Astrocyte (in vitro differentiated cells and primary cell): ENCODE measurements around the gene NANOGP8. TPM values are rescaled to one million over a fixed set of nuclear protein-coding genes. Genes with fewer than 3 reads are reported as not detected.

Source experiments
- DNase-seq: peaks from one replicate; pipeline ENCODE4 v3.0.0-alpha.2; 2010; ENCODE audit warnings: low read depth
- FAIRE-seq: peaks from 2 replicates; lab custom pipeline; 2011; peaks lifted over from hg19 to GRCh38; lab: Jason Lieb, UNC
- H2AFZ ChIP-seq: 2 replicates; pipeline ENCODE4 v1.6.0; 2012; ENCODE audit warnings: low read depth, low read length, inconsistent platforms
- H3K27ac ChIP-seq: 2 replicates; pipeline ENCODE4 v1.5.1; 2011; ENCODE audit warnings: low read depth, low read length, inconsistent platforms
- H3K27me3 ChIP-seq: 2 replicates; pipeline ENCODE4 v1.6.0; 2011; ENCODE audit warnings: low read length, inconsistent platforms; ENCODE audit not compliant: insufficient read depth
- H3K36me3 ChIP-seq: 2 replicates; pipeline ENCODE4 v1.5.1; 2011; ENCODE audit warnings: low read length, inconsistent platforms; ENCODE audit not compliant: insufficient read depth
- H3K4me1 ChIP-seq: 2 replicates; pipeline ENCODE4 v1.5.1; 2011; ENCODE audit warnings: low read length, inconsistent platforms; ENCODE audit not compliant: insufficient read depth
- H3K4me2 ChIP-seq: 2 replicates; pipeline ENCODE4 v1.6.0; 2012; ENCODE audit warnings: low read length, inconsistent platforms
- H3K4me3 ChIP-seq: 2 replicates; pipeline ENCODE4 v1.5.1; 2011; ENCODE audit warnings: low read depth, mild to moderate bottlenecking, low read length, inconsistent platforms; ENCODE audit not compliant: insufficient read depth
- H3K79me2 ChIP-seq: 2 replicates; pipeline ENCODE4 v1.6.0; 2012; ENCODE audit warnings: mild to moderate bottlenecking, low read length, inconsistent platforms; ENCODE audit not compliant: insufficient read depth
- H3K9ac ChIP-seq: 2 replicates; pipeline ENCODE4 v1.6.0; 2012; ENCODE audit warnings: mild to moderate bottlenecking, low read length, inconsistent platforms
- H3K9me3 ChIP-seq: 2 replicates; pipeline ENCODE4 v1.5.1; 2012; ENCODE audit warnings: low read depth, mild to moderate bottlenecking, low read length, inconsistent platforms; ENCODE audit not compliant: insufficient read depth
- H4K20me1 ChIP-seq: 2 replicates; pipeline ENCODE4 v1.6.0; 2012; ENCODE audit warnings: low read length, inconsistent platforms; ENCODE audit not compliant: insufficient read depth
- H3K27ac Mint-ChIP-seq: one replicate; pipeline ENCODE4 v1.8.0; 2021; ENCODE audit warnings: mild to moderate bottlenecking, mixed read lengths; ENCODE audit not compliant: unreplicated experiment
- H3K27me3 Mint-ChIP-seq: one replicate; pipeline ENCODE4 v1.8.0; 2021; ENCODE audit warnings: low read depth, mixed read lengths; ENCODE audit not compliant: unreplicated experiment
- H3K36me3 Mint-ChIP-seq: one replicate; pipeline ENCODE4 v1.8.0; 2021; ENCODE audit warnings: low read depth, mixed read lengths; ENCODE audit not compliant: unreplicated experiment
- H3K4me1 Mint-ChIP-seq: one replicate; pipeline ENCODE4 v1.8.0; 2021; ENCODE audit warnings: low read depth, mixed read lengths; ENCODE audit not compliant: unreplicated experiment
- H3K4me3 Mint-ChIP-seq: one replicate; pipeline ENCODE4 v1.8.0; 2021; ENCODE audit warnings: mild to moderate bottlenecking, moderate library complexity, mixed read lengths; ENCODE audit not compliant: unreplicated experiment
- H3K9me3 Mint-ChIP-seq: one replicate; pipeline ENCODE4 v1.8.0; 2021; ENCODE audit warnings: mild to moderate bottlenecking, mixed read lengths; ENCODE audit not compliant: unreplicated experiment
- CTCF ChIP-seq: IDR thresholded peaks from 2 replicates; pipeline ENCODE4 v1.5.1; 2011; ENCODE audit warnings: low read depth, mild to moderate bottlenecking, inconsistent platforms, low read length, moderate library complexity; ENCODE audit not compliant: insufficient read depth
- EZH2 ChIP-seq: IDR thresholded peaks from 2 replicates; pipeline ENCODE4 v1.6.1; 2012; ENCODE audit warnings: mild to moderate bottlenecking, low read length, inconsistent platforms; ENCODE audit not compliant: insufficient read depth
- total RNA-seq: library from RNA; stranded (reverse); gene quantifications from 2 replicates; pipeline ENCODE4 v1.2.1, GENCODE V29; 2021

The NANOGP8 gene
- total RNA-seq, 1 donor from 2014 or later: not detected

GRCh38 chr15:35123743-35124142, 38.6 kb upstream of the NANOGP8 start:
- Histone ChIP-seq H3K27ac (no peak overlapping the region), H3K27me3 (no peaks in the 10 kb centered on the region), H3K36me3 (no peaks in the 10 kb centered on the region), H4K20me1 (no peaks in the 10 kb centered on the region), H3K4me3 (no peak overlapping the region), H3K79me2 (no peaks in the 10 kb centered on the region), H3K9me3 (no peaks in the 10 kb centered on the region), H3K9ac (no peak overlapping the region), H3K4me2 (no peak overlapping the region), H2AFZ (no peak overlapping the region), H3K4me1 (no peaks in the 10 kb centered on the region)
- FAIRE-seq: no peak
- no peak overlapping the region for H3K27ac Mint-ChIP-seq
- TF ChIP-seq CTCF (no peak), EZH2 (no peak)
- no peaks in the 10 kb centered on the region for H3K4me1 Mint-ChIP-seq
- H3K36me3 Mint-ChIP-seq: no peaks in the 10 kb centered on the region
- H3K4me3 Mint-ChIP-seq: no peak overlapping the region
- peaks cover 2% of the 10 kb centered on the region for H3K9me3 Mint-ChIP-seq
- H3K27me3 Mint-ChIP-seq: no peaks in the 10 kb centered on the region
- peak; percentile 44 for DNase-seq

DNA sequence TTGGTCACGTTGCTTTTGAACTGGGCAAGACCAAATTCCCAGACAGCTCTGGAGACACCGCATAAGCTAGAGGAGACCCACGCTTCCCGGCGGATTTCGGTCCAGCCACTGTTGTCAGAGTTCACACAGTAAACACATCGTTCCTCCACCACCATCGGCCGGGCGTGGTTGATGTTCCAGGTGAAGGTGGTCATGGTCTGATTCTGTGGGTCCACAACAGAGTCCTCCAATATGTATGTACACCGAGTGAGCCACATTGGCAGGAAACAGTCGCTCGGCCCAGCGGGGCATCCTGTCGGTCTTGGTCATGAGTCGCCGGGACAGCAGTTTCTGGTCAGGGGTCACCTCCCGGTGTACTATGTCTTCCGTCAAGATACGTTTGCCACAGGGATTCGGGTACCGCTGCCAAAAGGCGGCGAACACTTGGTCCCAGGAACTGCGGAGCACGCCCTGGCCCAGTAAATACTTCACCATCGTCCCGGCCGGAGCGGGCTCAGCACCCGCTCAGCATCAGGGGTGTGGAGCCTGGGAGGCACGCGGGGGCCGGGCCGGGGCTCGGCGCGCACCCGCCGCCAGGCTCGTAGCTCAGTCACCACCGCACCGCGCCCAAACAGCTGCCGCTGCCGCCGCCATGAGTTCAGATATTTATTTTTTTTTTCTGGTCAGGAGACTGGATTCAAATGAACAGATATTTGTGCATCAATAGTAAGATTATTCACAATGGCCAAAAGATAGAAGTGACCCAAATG, 36.7 kb upstream of the NANOGP8 start:
- no peak overlapping the region for H3K4me2 ChIP-seq
- H3K4me1 ChIP-seq: no peaks in the 10 kb centered on the region
- no peak overlapping the region for H3K9ac ChIP-seq
- no peaks in the 10 kb centered on the region for H3K27me3 ChIP-seq
- H3K4me3 Mint-ChIP-seq: no peak overlapping the region
- FAIRE-seq: no peak
- H2AFZ ChIP-seq: no peak overlapping the region
- no peak overlapping the region for H3K27ac Mint-ChIP-seq
- H3K4me1 Mint-ChIP-seq: no peaks in the 10 kb centered on the region
- no peaks in the 10 kb centered on the region for H3K36me3 Mint-ChIP-seq
- no peaks in the 10 kb centered on the region for H3K79me2 ChIP-seq
- no peaks in the 10 kb centered on the region for H3K27me3 Mint-ChIP-seq
- no peak overlapping the region for H3K27ac ChIP-seq
- H3K36me3 ChIP-seq: no peaks in the 10 kb centered on the region
- no peak for DNase-seq
- peaks cover 2% of the 10 kb centered on the region for H3K9me3 Mint-ChIP-seq
- no peak overlapping the region for H3K4me3 ChIP-seq
- no peaks in the 10 kb centered on the region for H4K20me1 ChIP-seq
- H3K9me3 ChIP-seq: no peaks in the 10 kb centered on the region
- no peak for TF ChIP-seq EZH2
- no peak for TF ChIP-seq CTCF

DNA sequence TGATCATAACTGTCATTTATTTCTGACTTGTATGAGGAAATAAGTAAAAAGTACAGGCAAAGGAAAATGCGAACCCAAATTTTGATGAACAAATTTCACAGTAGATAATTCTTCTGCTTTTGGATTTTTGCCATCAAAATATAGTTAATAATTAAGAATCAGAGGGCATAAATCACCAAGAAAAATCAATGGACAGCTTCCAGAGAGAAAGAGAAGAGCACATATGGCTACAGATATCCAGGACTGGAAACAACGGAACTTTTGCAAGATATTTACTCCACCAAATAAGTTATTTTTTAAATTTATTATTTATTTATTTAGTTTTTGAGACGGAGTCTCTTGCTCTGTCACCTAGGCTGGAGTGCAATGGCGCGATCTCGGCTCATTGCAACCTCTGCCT, 35.1 kb upstream of the NANOGP8 start:
- Histone ChIP-seq H3K9me3 (no peaks in the 10 kb centered on the region), H3K4me2 (no peak overlapping the region), H3K27me3 (no peaks in the 10 kb centered on the region), H3K4me3 (no peak overlapping the region), H3K36me3 (no peaks in the 10 kb centered on the region), H2AFZ (no peak overlapping the region), H3K27ac (no peak overlapping the region), H4K20me1 (no peaks in the 10 kb centered on the region), H3K9ac (no peak overlapping the region), H3K79me2 (no peaks in the 10 kb centered on the region), H3K4me1 (no peaks in the 10 kb centered on the region)
- Mint-ChIP-seq H3K4me1 (peaks cover 5% of the 10 kb centered on the region), H3K36me3 (no peaks in the 10 kb centered on the region), H3K27ac (no peak overlapping the region), H3K4me3 (no peak overlapping the region), H3K27me3 (no peaks in the 10 kb centered on the region), H3K9me3 (no peaks in the 10 kb centered on the region)
- TF ChIP-seq EZH2 (no peak), CTCF (no peak)
- DNase-seq (no peak), FAIRE-seq (no peak)
